Thyroid gland (tissue), 4 donors: ENCODE results near the gene PDE8B. TPM values are rescaled to one million over a fixed set of nuclear protein-coding genes. Genes with fewer than 3 reads are reported as not detected.

ENCODE experiments used
- DNase-seq, 2 donors: peaks; one replicate each; pipeline ENCODE4 v3.0.0-alpha.2; 2019
- H3K27ac ChIP-seq, 3 donors: fragments of 200-600 bp; sonication (generic); 1 replicate in 2 of 3; 2 replicates in 1 of 3; pipeline ENCODE4 v1.5.1; 2016 to 2019; ENCODE audit warnings: mild to moderate bottlenecking in 1 of 3, moderate library complexity in 1 of 3
- H3K27me3 ChIP-seq: fragments of 200-600 bp; sonication (generic); one replicate; pipeline ENCODE4 v1.5.1; 2019
- H3K36me3 ChIP-seq, 2 donors: fragments of 200-600 bp; sonication (generic); one replicate each; pipeline ENCODE4 v1.5.1; 2016 to 2019
- H3K4me1 ChIP-seq, 2 donors: fragments of 200-600 bp; sonication (generic); one replicate each; pipeline ENCODE4 v1.5.1; 2017 to 2019
- H3K4me3 ChIP-seq, 3 donors: fragments of 200-600 bp; sonication (generic); replicated peaks in 1 of 3; 1 replicate in 2 of 3; 2 replicates in 1 of 3; pipeline ENCODE4 v1.5.1; 2016; ENCODE audit warnings: mild to moderate bottlenecking in 1 of 3
- H3K9me3 ChIP-seq: fragments of 200-600 bp; sonication (generic); one replicate; pipeline ENCODE4 v1.5.1; 2017
- POLR2A ChIP-seq, 2 donors: fragments of 450-650 bp; IDR thresholded peaks; one replicate each; pipeline ENCODE4 v1.6.1; 2017; ENCODE audit warnings: antibody characterized with exemption in 2 of 2, mild to moderate bottlenecking in 2 of 2, moderate library complexity in 1 of 2
- WGBS, 2 donors: methylation state at CpG; one replicate each; pipeline ENCODE4 v1.1.5; 2017; 5-methylcytosine and 5-hydroxymethylcytosine counted together
- intact Hi-C: fragments of 100-400 bp; cut with DNase I; formaldehyde crosslinking; loops from one replicate; pipeline ENCODE4 v1.15.1; 2023
- total RNA-seq, 4 donors: library from RNA; depleted of rRNA; stranded (reverse); fragments of >200 nt; gene quantifications; one replicate each; pipeline ENCODE4 v1.2.3, GENCODE V29; 2016
- TF ChIP-seq, protein P1 (sequence below), 6 experiments: fragments of 200-600 bp in 3 of 6; fragments of 450-650 bp in 3 of 6; sonication (generic) in 3 of 6; IDR thresholded peaks; one replicate each; pipeline ENCODE4 v1.5.1; 2016 to 2019; ENCODE audit warnings: antibody characterized with exemption in 6 of 6, mild to moderate bottlenecking in 2 of 6, inconsistent platforms in 1 of 6, moderate library complexity in 1 of 6

The PDE8B gene
- total RNA-seq, 4 donors from 2014 or later = 113 to 279 (median 218) TPM

GRCh38 chr5:77186652-77187370 lies 23.7 kb upstream of the PDE8B start:
- peaks cover 15 to 38% of the 10 kb centered on the region in 2 donors for H3K4me1 ChIP-seq
- DNase-seq = no peak
- intact Hi-C loops = loop anchor here (10.0 kb wide), 1 partner anchor 118 kb away; no protein-coding TSS in a partner anchor
- no peaks in the 10 kb centered on the region for H3K9me3 ChIP-seq
- H3K4me3 ChIP-seq = no peak overlapping the region
- H3K36me3 ChIP-seq = no peaks in the 10 kb centered on the region
- H3K27me3 ChIP-seq = no peaks in the 10 kb centered on the region
- WGBS, 2 donors = 92 to 94% methylated on average over 2 of the region's 2 CpGs
- H3K27ac ChIP-seq = peak overlapping the region in 1 of 3 donors; percentile 30
- TF ChIP-seq POLR2A (IDR thresholded peaks at IDR 0.05) = no peak
- TF ChIP-seq, protein P1, sequence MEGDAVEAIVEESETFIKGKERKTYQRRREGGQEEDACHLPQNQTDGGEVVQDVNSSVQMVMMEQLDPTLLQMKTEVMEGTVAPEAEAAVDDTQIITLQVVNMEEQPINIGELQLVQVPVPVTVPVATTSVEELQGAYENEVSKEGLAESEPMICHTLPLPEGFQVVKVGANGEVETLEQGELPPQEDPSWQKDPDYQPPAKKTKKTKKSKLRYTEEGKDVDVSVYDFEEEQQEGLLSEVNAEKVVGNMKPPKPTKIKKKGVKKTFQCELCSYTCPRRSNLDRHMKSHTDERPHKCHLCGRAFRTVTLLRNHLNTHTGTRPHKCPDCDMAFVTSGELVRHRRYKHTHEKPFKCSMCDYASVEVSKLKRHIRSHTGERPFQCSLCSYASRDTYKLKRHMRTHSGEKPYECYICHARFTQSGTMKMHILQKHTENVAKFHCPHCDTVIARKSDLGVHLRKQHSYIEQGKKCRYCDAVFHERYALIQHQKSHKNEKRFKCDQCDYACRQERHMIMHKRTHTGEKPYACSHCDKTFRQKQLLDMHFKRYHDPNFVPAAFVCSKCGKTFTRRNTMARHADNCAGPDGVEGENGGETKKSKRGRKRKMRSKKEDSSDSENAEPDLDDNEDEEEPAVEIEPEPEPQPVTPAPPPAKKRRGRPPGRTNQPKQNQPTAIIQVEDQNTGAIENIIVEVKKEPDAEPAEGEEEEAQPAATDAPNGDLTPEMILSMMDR (IDR thresholded peaks at IDR 0.05) = no peak

GRCh38 chr5:77189421-77189820 lies 21.1 kb upstream of the PDE8B start:
- Histone ChIP-seq H3K27ac (no peak overlapping the region), H3K9me3 (no peaks in the 10 kb centered on the region), H3K4me1 (peaks cover 9 to 23% of the 10 kb centered on the region in 2 donors), H3K4me3 (no peak overlapping the region), H3K27me3 (no peaks in the 10 kb centered on the region), H3K36me3 (no peaks in the 10 kb centered on the region)
- TF ChIP-seq, protein P1 (IDR thresholded peaks at IDR 0.05) = no peak
- no peak for TF ChIP-seq POLR2A (IDR thresholded peaks at IDR 0.05)
- intact Hi-C loops = loop anchor here (10.0 kb wide), 1 partner anchor 115 kb away; no protein-coding TSS in a partner anchor
- 89 to 96% methylated on average over 2 of the region's 2 CpGs for WGBS, 2 donors
- no peak for DNase-seq

- no peak overlapping the region for H3K4me3 ChIP-seq
- H3K4me1 ChIP-seq = peaks cover 2 to 5% of the 10 kb centered on the region in 2 donors
- TF ChIP-seq, protein P1 (IDR thresholded peaks at IDR 0.05) = no peak
- TF ChIP-seq POLR2A (IDR thresholded peaks at IDR 0.05) = no peak
- 46 to 68% methylated on average over 2 of the region's 2 CpGs for WGBS, 2 donors
- DNase-seq = no peak
- no peaks in the 10 kb centered on the region for H3K9me3 ChIP-seq
- intact Hi-C loops = no loop called here
- no peak overlapping the region for H3K27ac ChIP-seq
- no peaks in the 10 kb centered on the region for H3K36me3 ChIP-seq
- no peaks in the 10 kb centered on the region for H3K27me3 ChIP-seq
Observed at GRCh38 chr5:77192441-77193050, 17.9 kb upstream of the PDE8B start.

- Histone ChIP-seq H3K27me3 (no peaks in the 10 kb centered on the region), H3K4me1 (peaks cover 0 to 5% of the 10 kb centered on the region in 2 donors), H3K36me3 (no peaks in the 10 kb centered on the region), H3K4me3 (no peak overlapping the region), H3K9me3 (no peaks in the 10 kb centered on the region), H3K27ac (no peak overlapping the region)
- TF ChIP-seq, protein P1 (IDR thresholded peaks at IDR 0.05) = no peak
- no peak for DNase-seq
- intact Hi-C loops = no loop called here
Observed at GRCh38 chr5:77194762-77195161, 15.7 kb upstream of the PDE8B start.
